NCI-H146 (cell line): ENCODE data around the gene ACTRT2.

Source experiments
- DNase-seq: peaks from one replicate; lab custom pipeline; 2025; lab: John Stamatoyannopoulos, UW

ACTRT2 gene

DNA sequence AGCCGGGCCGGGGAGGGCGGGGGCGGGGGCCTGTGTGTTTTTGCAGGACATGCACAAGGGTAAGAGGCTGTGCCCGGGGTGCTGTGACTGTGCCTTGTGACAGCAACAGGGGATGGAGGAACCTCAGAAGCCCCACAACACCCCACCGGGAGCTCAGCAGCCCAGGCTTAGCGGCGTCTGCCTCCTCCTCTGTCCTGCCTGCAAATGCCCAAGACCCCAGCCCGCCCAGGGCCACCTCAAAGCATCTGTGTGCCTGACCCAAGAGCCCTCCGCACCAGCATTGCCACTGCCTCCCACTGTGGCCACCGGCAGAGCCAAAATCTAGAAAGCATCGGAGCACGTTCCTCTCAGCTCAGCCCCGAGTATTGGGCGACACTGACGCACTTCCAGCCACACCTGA, 2.7 kb upstream of the ACTRT2 start:
- no peak for DNase-seq

DNA sequence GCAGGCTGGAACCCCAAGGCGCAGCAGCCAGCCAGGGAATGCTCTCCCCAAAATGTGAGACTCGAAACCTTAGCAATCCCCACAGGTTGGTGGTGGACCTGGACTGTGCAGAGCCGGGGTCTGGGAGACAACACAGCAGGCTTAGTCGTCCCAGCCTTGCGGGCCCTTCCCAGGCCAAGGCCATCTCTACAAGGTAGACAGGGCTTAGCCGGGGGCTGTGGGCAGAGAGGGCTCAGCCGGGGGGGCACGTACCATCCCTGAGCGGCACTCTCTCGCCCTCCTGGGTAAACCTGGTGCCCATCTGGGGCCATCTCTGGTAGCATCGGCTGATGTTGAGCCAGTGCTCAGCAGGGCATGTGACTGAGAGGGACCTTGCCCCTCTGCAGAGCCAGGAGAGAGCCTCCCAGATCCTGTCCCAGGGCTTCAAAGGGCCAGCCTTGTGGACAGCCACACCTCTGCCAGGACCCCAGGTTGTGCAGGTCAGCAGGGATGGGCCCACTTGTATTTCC, 2.2 kb upstream of the ACTRT2 start:
- no peak for DNase-seq

DNA sequence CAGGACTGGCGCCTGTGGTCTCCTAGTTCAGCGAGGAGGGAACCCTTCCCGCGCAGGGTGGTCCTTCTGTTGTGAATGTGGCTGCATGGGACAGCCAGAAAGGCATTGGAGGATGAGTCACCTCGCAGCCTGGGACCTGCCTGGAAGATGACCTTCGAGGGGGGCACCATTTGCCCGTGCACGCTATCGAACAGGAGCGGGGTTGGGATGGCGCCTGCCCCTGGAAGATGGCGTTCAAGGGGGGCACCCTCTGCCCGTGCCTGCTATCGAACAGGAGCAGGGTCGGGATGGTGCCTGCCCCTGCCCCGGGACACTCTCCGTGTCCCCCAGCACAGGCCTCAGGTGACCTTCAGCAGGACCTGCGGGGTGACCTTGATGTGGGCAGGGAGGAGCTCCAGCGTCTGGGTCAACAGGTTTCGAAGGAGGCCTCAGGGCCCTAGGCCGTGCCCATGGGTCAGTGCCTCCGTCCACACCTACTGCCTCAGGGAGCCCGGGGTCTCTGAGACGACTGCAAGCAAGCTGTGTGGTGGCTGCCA, 1.7 kb upstream of the ACTRT2 start:
- no peak for DNase-seq

DNA sequence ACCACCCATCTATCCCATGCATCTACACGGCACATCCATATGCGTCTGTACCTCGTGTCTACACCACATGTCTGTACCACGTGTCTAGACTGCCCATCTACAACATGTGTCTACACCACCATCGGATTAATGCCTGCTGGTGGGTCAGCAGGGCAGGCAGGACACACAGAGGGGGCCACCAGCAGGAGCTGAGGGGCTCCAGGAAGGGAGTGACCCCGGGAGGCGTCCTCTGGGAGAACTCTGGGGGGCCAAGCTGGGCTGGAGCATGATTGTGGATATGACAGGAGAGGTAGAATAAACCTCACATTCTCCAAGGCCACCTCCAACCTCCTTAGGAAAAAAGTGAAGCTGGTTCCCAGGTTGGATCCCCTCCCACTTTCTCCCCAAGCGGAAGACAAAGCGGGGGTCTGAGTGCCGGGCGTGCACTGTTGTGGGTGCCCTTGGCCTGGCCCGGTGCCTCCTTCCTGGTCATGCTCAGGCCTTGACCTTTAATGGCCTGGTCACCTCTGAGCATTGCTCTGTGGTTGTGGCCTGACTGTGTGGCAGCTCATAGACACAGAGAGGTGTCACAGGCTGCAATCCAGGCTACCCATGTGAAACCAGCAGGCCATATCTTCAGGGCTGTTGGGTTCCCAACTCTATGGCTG, 881 bp upstream of the ACTRT2 start:
- DNase-seq, result no peak

- DNase-seq, result no peak
Measured at GRCh38 chr1:3021801-3022401, 634 bp downstream of the ACTRT2 start.

- DNase-seq, result no peak
Measured at GRCh38 chr1:3022511-3022973, 1.3 kb downstream of the ACTRT2 start.

DNA sequence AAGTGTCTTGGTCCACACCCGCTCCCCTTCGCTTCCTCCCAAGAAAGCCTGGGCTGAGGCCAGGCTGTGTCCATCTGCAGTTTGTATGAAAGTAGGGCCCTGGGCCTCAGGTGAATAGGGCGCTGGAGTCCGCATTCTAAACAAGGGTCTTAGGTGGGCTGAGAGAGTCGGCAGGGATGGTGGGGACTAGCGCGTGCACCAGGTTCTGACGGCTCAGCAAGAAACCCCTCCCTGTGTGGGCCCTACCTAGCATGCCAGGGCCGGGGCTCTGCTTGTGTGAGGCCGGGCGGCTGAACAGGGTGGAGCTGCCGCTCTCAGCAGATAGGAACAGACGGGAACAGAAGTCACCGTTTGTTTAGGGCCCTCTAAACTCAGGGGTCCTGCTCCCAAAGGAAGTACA, 1.7 kb downstream of the ACTRT2 start:
- DNase-seq, result no peak

DNA sequence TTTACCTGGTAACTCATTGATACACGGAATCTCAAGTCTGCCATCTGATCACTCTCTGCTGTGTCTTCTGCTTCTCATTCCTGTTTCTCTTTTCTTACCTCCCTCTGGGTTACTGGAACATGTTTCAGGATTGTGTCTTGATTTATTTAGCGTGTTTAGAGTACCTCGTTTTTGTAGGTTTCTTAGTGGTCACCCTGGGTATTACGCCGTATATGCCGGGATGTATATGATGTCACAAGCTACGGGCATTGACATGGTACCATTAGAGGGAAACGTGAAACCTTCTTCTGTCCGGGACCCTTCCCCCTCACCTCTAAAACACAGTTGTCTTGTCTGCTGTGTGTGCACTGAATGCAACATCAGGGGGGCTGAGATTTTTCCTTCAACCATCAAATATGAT, 2.8 kb downstream of the ACTRT2 start:
- DNase-seq, result no peak

GRCh38 chr1:3024588-3024987, 3.3 kb downstream of the ACTRT2 start:
- no peak for DNase-seq

- DNase-seq, result no peak
Measured at GRCh38 chr1:3026124-3026523, 4.9 kb downstream of the ACTRT2 start.

GRCh38 chr1:3026581-3027391, 5.5 kb downstream of the ACTRT2 start:
- no peak for DNase-seq

- no peak for DNase-seq
Measured at GRCh38 chr1:3027611-3028371, 6.5 kb downstream of the ACTRT2 start.

DNA sequence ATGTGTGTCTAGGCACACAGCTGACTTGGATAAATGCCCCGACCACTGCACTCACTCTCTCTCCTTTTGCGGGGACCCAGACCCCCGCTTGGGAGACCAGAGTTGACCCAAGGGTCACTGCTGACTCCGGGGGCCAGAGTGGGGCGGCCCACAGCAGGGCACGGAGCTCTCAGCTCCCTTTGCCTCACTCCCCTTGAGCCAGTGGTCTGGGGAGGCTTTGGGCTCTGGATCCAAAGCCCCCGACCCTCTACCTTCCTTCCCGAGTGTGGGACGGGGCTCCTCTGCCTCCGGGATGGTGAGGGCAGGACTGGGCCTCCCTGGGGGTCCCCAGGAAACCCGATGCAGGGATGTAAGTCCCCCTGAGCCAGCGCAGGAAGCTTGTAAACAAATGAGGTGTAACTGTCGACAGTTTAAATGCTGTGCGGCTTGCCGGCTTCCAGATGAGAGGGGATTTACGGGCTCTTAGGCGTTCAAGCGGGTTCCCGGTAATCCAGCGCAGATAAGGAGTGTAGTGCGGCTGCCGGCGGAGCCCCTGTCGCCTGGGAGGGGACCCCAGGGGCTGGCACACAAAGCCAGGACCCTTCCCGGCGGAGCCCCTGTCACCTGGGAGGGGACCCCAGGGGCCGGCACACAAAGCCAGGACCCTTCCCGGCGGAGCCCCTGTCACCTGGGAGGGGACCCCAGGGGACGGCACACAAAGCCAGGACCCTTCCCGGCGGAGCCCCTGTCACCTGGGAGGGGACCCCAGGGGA, 7.4 kb downstream of the ACTRT2 start:
- no peak for DNase-seq

DNA sequence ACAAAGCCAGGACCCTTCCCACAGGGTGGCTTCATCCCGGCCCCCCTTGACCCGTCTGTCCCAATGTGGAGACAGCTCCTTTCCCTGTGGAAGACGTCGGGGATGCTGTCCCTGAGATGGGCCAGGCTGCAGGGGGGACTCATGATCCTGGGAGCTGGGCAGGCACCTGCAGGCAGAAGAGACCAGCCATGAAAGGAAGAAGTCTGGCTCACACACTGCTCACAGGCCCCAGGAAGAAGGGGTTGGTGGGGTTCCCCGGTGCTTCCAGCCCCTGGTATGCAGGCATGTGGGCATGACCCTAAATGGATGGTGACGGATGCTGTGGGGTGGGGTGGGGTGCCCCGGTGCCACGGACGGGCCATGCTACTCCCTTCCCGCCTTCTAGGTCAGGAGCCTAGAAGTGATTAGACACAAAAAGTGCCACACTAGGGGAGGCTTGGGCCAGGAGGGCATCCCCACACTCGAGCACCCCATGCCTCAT, 8.3 kb downstream of the ACTRT2 start:
- DNase-seq, result no peak

DNA sequence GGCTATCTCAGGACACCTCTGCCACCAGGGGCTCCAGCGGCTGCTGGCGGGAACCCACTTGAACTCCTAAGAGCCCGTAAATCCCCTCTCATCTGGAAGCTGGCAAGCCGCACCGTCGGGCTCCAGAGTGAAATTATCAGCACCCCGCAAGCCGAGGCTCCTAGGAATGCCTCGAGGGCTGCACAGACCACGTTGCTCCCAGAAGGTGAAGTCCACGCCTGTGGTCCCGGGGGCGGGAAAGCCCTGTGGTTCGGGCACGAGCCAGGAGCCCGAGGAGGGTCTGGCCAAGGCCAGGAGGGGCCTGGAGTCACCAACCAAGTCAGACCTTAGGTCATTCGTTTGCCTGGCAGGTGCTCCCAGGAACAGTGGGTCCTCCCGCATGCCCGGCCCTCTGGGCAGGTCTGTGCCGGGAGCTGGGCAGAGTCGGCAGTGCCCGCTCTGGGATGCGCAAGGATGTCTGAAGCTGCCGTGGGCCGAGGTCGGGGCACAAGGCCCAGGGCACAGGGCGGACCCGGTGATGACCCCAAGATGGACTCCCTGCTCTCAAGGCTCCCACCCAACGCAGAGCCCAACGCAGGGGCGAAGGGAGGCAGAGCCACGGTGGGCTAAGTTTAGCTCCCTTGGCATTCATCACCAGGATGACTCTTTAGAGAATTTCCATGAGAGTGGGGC, 8.9 kb downstream of the ACTRT2 start:
- DNase-seq, result no peak

- no peak for DNase-seq
Measured at GRCh38 chr1:3030663-3031381, 9.6 kb downstream of the ACTRT2 start.

DNA sequence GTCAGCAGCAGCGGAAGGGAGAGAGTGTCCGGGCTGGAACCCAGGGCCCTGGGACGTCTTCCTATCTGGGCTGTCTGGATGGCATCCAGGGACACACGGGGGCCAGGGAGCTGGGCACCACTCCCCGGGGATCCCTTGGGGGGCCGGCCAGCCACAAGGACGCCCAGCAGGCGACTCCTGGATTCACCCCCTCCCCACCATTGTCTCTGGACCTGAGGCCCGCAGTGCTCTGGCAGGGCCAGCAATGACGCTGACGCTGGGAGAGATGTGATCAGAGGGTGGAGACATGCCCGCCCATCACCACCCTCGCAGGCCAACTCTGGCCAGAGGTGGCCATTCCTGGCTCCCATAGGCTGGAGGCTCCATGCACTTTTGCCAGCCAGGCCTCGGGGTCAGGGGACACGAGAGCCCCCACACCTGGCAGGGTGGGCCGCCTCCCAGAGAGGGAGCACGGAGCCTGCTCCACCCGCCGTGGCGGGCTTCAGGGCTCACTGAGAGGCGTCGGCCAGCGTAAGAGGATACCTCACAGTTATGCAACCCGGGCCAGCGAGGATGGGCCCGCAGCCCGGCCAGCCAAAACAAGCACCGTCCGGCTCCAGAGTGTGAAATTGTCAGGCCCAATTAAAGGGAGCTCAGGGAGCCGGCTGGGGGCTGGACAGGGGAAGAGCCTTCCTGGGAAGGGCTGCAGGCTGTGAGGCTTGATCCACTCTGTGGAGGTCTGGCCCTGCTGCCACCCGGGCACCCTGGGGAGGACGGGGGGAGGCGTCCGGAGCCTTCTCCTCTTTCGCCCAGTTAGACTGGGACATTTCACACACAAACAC, 10.3 kb downstream of the ACTRT2 start:
- DNase-seq, result no peak

- no peak for DNase-seq
Measured at GRCh38 chr1:3032371-3033039, 11.2 kb downstream of the ACTRT2 start.
